GM21786 (cell line): Measurements from ENCODE around the gene KRTAP19-8.

Source experiments
- ATAC-seq: cut with Tn5 transposase; IDR thresholded peaks from one replicate; pipeline ENCODE4 v1.9.1; 2021; ENCODE audit not compliant: unreplicated experiment

KRTAP19-8 gene

DNA sequence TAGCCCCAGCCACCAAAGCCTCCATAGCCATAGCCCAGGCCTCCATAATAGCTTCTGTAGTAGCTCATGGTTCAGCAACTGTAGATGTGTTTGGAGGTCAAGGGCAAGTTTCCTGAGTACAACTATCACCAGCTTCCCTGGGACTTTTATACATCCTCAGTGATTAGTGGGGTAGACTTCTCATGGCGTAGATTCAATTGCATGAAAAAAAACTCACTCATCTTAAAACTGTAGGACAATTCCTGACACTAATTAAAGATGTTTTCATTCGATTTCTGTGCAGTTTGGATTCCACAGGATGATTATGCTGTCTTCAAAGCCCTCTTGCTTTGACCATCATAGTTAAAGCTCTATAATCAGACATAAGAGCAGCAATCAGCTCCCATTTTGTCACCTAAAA lies at the start of gene KRTAP19-8:
TSS of gene KRTAP19-8 (minus strand) at position 101 of the 400 bp plus-strand sequence. CDS start at position 68, 33 bp downstream.
- ATAC-seq = no peak

- ATAC-seq = no peak
These were observed 49.6 kb upstream of the KRTAP19-8 start for GRCh38 chr21:31087639-31088473.

DNA sequence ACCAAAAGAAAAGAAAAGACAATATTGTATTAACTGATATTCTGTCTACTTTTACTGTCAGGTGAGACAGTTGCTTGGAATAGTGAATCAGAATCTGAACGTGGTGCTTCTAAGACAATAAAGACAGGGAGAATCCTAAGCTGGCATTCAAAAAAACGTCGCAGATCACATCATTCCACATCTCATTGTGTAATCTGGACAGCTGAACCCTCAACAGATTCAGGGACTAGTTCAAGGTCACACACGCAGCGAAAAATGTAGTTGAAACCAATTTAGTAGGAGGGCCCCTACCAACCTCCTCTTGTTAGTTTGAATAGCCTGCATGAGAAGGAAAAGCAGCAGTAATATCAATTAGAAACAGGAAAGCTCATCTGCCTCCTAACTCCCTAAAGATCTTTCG lies 46.4 kb upstream of the KRTAP19-8 start:
- ATAC-seq = no peak

GRCh38 chr21:31078796-31079195 lies 40.5 kb upstream of the KRTAP19-8 start:
- peak; percentile 64 for ATAC-seq

DNA sequence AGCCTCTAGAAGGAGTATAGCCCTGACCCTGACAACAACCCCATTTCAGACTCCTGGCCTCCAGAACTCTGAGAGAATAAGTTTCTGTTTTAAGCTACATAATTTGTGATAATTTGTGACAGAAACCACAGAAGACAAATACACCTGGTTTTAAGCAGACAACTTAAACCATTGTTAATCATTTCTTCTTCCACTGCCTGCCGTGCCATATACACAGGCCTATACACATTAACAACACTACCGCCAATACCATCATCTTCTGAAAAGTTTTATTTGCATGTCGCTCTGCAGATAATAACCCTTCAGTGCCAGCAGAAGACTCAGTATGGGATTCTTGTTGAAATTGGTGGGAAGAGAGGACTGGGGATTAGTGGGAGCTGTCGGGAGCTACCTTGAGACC lies 39.9 kb upstream of the KRTAP19-8 start:
- ATAC-seq = peak; percentile 6

DNA sequence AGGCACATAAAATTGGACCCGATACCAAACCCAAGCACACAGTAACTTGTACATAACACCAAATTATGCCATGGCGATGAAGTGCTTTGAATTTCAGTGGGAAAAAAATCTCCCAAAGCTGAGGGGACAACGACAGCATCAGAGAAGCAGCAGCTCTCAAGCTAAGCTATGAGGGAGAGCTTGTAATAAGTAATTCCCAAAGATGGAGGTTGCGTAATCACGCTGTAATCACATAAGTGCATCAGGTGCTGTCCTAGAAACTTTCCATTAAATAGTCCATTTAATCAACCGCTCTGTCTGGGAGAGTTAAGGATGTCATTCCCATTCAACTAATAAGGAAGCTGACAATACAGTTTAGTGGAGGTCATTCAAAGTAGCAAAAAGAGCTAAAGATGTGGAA lies 37.6 kb upstream of the KRTAP19-8 start:
- ATAC-seq = no peak

DNA sequence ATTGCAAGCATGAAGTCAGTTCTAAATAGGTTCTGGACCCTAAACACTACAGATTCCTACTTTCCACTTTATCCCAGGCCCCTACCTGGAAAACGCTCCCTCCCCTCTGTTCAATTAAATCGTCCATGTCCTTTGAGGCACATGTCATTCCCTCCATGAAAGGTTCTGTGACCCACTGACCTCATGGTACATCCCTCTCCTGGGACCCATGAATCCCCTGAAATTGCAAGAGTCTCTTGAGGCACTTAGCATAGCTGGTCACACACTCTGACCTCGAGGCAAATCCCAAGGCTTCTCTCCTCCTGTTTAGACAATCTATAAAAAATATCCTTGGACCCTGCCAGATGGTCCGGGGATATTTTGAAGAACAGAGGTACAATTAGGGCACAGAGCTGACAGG lies 34.3 kb upstream of the KRTAP19-8 start:
- ATAC-seq = no peak

GRCh38 chr21:31064803-31065202 lies 26.5 kb upstream of the KRTAP19-8 start:
- ATAC-seq = peak; percentile 61

DNA sequence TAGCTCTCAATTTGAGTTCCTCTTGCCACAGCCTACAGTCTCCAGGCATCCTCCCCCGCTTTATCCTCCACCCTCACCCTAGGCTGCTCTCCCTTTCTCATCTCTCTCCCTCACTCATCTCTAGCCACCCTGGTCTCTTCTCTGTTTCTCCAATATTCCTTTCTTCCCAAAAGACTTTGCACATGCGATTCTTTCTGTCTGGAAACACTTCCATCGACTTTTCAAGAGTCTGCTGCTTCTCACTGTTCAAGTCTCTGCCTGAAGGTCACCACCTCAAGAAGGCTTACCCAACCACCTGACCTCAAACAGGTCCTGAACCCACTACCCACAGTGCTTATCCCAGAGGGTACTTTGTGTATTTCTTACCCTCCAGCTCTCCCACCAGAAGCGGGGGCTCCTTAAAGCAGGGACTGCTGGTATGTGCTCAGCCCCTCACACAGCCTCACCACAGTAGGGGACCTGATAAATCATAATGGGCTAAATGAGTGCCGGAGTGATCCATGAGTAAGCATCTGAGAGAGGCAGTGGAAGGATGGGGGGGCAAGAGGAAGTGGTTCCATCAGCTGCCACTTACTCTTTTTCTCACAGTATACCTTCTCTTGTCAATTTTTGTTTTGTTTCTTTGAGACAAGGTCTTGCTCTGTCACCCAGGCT lies 14.3 kb upstream of the KRTAP19-8 start:
- no peak for ATAC-seq

- ATAC-seq = no peak
These were observed 12.4 kb upstream of the KRTAP19-8 start for GRCh38 chr21:31050577-31051157.

GRCh38 chr21:31045841-31046240 lies 7.6 kb upstream of the KRTAP19-8 start:
- no peak for ATAC-seq

GRCh38 chr21:31043471-31043870 lies 5.2 kb upstream of the KRTAP19-8 start:
- ATAC-seq = no peak

- ATAC-seq = peak; percentile 43
These were observed 3.8 kb upstream of the KRTAP19-8 start for GRCh38 chr21:31042080-31042464.

DNA sequence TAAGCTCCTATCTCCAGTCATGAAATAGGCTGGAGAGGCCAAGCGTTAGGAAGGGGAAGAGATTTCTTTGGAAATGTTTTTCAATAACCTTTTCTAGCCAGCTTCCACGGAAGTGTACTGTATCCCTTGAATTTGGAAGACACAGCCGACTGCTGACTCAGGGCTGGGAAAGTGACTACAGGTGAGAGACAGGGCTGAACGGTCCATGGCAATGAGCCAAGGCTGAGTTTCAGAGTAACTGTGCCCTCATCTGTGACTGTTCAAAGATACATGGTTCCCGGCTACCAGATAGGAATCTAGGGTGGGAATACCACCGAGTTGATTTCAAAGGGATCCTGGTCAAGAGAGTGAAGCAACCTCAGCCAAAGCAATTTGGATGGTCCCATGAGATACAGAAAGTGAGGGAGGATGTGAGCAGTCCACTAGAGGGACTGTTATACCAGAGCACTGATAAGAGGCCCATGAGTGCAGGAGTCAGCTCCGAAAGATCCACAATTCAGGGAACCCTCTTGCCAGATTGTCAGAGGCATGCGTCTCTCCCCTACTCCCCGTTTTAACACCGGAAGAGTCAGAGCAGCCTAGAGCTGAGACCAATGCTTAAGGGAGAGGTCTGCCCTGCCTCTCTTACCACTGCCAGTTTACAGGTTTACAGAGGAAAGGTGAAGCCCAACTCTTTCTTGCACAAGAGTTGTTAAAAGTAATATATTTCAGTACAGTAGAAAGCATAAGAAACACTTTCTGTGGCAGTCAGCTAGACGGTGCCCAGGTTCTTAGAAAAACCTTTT lies 3.2 kb upstream of the KRTAP19-8 start:
- ATAC-seq = peak; percentile 61

DNA sequence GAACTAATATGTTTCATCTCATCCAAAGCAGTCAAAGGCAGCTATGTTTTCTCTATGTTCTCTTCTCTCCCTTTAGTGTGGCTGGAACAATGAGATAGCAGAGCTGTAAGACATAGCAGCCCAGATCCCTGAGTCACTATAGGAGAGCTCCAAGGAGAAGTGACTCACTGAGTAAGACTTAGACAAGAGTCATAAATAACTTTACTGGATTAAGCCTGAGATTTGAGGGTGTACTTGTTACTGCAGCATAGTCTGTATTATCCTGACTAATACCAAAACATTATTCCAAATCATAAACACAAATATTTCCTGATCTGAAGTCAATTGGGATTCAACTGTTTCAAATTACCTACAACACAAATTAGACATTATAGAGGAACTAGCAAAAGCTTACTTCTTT lies 3.9 kb downstream of the KRTAP19-8 start:
- ATAC-seq = no peak

DNA sequence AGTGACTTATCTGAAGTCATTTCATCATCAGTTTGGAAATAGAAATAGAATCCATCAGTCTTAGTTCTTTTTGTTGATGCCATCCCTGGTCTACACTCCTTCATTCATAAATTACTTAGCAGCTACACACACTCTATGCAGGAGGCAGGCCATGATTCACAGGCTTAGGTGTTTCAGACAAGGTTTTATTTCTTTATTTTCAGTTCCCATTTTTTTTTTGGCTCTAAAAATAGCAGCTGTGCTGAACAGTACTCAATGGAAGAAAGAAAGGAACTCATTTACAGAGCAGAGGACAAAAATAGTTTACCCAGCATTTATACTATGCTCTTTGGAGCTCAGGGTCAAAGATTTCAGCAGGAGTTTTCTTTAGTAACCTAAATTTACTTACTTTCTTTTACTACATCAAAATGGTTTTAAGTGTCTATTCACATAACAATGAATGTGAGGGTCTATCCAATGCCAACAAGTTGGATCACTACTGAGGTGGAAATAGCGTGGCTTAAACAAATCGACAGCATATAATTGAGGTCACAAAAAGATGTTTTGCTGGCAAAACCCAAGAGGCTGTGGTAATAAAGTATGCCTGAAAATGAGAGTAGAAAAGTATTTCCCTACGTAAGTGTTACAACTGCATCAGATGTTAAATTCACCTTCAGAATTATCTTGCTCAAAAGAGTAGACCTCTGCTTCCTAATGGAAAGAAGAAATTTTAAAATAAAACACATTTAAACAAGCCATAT lies 7.7 kb downstream of the KRTAP19-8 start:
- ATAC-seq = peak; percentile 81

- ATAC-seq = no peak
These were observed 14.6 kb downstream of the KRTAP19-8 start for GRCh38 chr21:31023680-31024079.

DNA sequence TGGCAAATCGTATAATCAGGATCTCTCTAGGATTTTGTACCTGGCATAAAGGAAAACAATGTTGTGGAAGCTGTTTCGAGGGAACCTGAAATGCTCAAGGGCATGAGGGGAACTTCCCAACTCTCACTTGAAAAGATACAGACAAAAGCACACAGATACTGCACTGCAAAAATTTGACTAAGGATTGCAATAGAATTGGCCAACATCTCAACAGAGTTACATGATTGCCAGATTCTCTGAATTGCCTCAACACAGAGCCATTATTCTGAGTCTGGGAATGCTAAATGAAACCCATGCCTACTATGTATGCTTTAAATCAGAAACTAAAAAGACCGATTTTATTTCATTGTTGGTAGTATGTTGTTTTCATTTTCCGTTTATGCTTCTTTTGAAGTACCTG lies 16.0 kb downstream of the KRTAP19-8 start:
- no peak for ATAC-seq

DNA sequence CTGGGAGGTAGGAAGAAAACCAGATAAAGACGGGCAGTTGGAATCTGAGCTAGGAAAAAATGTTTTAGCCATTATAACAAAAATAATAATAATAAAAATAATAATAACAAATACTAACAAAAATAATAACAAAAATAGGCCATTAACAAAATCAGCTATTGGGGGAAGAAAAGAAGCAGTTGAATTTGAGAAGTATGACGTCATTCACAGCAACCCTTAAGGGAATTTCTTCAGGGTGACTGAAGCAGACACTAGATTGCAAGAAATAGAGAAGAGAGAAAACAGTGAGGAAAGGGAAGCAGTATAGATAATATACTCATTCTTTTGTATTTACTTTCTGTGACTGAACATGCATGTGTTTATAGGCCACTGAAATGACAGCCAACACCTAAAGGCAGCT lies 20.0 kb downstream of the KRTAP19-8 start:
- ATAC-seq = no peak

- no peak for ATAC-seq
These were observed 23.4 kb downstream of the KRTAP19-8 start for GRCh38 chr21:31014891-31015290.
